Activated T-helper 1 cell treated with anti-CD3 and anti-CD28 coated beads, Interleukin-2, amount 50 U/mL, for 16 hours (primary cell): ENCODE measurements around the gene ST3GAL3.

ENCODE experiments used
- DNase-seq, 2 donors: peaks; one replicate each; pipeline ENCODE4 v3.0.0-alpha.2; 2020; ENCODE audit warnings: low read depth in 1 of 2, low spot score in 1 of 2

Gene ST3GAL3

GRCh38 chr1:43908858-43909257, 201.5 kb downstream of the ST3GAL3 start:
- DNase-seq = no peak

- no peak for DNase-seq
Measured at GRCh38 chr1:43910343-43910742, 203.0 kb downstream of the ST3GAL3 start.

GRCh38 chr1:43912607-43913006, 205.3 kb downstream of the ST3GAL3 start:
- no peak for DNase-seq

DNA sequence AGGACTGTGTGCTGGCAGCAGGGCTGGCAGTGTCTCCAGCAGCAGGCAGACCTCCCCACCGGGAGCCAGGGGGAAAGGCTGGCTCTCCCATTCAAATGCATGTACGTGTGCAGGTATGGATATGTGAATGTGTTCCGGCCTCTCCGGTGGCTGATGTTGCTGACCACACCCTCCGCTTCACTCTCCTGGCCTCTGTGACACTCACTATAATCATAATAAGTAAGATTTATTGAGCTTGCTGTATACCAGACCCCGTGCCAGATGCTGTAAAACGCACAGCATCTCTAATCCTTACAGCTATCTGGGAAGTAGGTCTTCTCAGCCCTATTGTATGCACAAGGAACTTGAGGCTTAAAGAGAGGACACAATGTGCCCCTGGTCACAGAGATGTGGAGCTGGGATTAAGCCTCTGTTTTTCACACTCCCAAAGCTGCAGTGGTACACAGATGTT, 205.7 kb downstream of the ST3GAL3 start:
- DNase-seq = no peak

DNA sequence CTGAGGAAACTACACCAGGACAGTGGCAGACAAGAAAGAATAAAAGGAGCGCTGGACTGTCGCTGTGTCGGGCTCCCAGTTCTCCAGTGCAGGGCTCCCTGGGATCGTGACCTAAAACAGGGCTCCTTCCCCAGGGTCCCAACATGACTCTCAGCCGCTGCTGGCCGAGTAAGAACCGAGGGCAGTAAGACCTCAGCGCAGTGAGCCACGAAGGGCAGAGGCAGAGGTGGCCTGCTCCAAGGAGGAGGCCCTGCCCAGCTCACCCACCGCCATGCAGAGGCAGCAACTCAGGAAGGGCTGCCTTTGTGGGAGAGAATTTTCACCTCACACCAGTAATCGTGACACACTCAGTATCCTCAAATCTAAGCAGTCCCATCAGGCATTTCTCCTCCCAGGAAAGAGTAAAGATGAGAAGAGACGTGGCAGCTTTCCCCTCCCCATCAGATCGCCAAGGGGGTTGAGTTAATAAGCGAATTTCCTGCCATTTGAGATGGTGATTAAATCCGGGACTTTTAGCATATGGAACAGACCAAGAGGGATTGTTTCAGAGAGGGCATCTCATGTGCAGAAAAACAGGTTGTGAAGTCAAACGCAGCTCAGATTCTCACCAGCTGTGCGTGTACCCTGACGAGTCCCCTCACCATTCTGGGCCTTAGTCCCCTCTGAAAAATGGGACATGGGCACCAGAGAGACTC, 206.5 kb downstream of the ST3GAL3 start:
- DNase-seq = no peak

DNA sequence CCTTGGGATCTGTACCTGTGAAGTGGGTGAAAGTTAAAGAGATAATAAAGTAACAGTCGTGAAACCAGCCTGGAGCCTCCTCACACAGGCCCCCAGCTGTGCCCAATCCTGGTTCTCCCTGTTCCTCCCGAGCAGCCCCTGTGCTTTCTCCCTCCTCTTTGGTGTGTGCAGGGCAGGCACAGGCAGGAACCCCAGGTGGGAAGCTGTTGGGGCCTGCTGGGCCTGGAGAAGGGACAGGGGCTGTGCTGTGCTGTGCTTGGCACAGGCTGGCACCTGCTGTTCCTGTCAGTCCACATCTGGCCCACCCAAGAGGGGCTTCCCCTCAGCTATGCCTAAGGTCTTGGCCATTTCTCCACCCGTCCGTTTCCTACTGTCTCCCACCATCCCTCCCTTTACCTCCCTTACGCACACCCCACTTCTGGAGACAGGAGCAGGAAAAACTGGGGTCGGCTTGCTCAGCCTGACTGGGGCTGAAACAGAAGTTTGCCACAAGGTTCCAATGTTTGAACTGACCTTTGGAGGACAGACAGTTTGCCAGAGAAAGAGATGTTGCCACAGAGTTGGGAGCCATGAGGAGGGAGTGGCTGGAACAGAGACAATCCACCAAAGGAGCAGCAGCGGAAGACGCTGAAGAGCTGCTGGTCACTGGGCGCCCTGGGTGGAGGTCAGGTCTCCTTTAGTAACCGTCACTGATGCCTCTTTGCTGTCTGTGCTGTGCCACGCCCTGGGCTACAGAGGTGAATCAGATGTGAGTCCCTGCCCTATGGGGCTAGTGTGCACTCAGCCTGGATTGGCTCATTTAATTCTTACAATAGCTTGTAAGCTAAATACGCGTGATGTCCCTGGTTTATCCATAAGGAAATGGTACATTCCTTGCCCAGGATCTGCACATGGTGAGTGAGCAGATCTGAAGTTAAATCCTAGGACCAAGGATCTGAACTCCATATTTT, 207.5 kb downstream of the ST3GAL3 start:
- no peak for DNase-seq

GRCh38 chr1:43919906-43920305, 212.6 kb downstream of the ST3GAL3 start:
- DNase-seq = no peak

GRCh38 chr1:43921022-43921421, 213.7 kb downstream of the ST3GAL3 start:
- no peak for DNase-seq

- no peak for DNase-seq
Measured at GRCh38 chr1:43924516-43924915, 217.2 kb downstream of the ST3GAL3 start.

GRCh38 chr1:43925846-43926245, 218.5 kb downstream of the ST3GAL3 start:
- DNase-seq = no peak

DNA sequence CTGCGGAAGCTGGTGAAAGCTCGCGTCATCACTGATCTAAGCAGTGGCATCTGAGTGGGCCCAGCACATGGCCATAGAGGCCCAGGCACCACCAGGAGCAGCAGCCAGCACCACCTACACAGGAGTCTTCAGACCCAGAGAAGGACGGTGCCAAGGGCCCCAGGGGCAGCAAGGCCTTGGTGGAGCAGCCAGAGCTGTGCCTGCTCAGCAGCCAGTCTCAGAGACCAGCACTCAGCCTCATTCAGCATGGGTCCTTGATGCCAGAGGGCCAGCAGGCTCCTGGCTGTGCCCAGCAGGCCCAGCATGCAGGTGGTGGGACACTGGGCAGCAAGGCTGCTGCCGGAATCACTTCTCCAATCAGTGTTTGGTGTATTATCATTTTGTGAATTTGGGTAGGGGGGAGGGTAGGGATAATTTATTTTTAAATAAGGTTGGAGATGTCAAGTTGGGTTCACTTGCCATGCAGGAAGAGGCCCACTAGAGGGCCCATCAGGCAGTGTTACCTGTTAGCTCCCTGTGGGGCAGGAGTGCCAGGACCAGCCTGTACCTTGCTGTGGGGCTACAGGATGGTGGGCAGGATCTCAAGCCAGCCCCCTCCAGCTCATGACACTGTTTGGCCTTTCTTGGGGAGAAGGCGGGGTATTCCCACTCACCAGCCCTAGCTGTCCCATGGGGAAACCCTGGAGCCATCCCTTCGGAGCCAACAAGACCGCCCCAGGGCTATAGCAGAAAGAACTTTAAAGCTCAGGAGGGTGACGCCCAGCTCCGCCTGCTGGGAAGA, 223.0 kb downstream of the ST3GAL3 start:
- DNase-seq = no peak

- no peak for DNase-seq
Measured at GRCh38 chr1:43930949-43931275, 223.6 kb downstream of the ST3GAL3 start.

DNA sequence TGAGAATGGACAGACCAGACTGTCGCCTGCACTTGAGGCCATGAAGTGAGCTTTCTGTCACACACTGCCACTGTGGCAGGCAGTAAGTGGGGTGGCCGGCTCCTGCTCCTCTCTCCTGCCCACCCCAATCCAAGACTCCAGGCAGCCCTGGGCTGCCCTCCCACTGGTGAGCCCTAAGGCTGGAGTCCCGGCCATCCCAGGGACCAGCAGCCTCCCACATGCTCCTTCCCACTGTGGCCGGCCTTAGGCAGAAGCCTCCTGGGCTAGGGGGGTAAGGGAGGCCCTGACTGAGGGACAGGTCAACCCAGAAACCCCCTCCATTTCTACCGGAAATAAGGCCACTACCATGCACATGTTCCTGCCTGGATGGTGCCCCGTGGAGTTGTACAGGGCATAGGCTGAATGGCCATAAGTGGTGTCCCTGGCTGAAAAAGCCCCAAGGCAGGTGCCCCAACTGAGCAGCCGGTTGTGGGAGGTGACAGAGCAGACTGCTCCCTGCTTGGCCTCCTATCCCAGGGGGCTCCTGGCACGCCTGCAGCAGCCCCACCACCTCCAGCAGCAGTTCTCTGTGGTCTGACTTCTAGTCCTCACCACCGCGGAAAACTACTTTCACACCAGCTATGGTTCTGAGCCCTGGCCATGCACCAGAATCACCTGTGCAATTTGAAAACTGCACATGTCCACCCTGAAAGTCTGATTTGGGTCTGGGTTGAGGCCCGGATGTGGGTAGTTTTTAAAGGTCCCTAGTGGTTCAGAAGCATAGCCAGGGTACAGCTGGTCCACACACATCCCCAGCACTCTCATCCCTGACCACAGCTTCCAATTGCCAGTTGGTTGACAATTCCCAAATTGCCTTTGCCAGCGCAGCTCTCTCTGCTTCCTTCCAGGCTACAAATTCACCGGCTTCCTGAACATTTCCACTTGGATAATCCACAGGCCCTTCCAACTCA, 224.7 kb downstream of the ST3GAL3 start:
- DNase-seq = no peak

DNA sequence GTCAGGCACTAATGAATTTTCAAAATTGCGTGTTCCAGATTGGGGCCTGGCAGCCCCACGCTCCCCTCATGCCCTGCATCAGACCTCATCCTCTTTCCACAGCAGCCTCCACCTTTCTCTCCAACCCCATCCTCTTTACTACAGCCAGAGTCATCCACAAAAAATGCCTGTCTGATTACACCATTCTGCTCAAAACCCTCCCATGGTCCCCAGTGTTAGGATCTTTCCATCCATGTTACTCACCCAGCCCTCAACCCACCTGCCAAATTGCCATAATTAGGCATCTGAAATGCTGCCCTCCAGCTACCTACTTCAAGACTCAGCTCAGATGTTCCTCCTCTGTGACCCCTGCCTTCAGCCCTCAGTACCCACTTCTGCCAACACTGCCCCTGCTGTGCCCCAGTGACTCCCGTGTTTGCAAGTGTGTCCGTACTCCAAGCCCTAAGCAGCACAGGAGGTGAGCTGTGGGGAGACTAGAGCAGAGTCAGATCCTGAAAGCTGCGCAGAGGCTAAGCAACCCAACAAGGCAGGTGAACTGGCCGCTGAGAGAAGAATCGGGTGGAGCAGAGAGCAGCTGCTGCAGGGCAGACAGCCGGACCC, 225.6 kb downstream of the ST3GAL3 start:
- no peak for DNase-seq

GRCh38 chr1:43933386-43934100, 226.2 kb downstream of the ST3GAL3 start, which contains the start of gene ARTN:
Gene ARTN (plus strand): TSS chr1:43933801. CDS start chr1:43935657, 1,856 bp downstream.
- no peak for DNase-seq

- peak in 1 of 2 donors; percentile 12 for DNase-seq
Measured at GRCh38 chr1:43934101-43934985, 227.0 kb downstream of the ST3GAL3 start.

- no peak for DNase-seq
Measured at GRCh38 chr1:43934986-43935324, 227.6 kb downstream of the ST3GAL3 start.

DNA sequence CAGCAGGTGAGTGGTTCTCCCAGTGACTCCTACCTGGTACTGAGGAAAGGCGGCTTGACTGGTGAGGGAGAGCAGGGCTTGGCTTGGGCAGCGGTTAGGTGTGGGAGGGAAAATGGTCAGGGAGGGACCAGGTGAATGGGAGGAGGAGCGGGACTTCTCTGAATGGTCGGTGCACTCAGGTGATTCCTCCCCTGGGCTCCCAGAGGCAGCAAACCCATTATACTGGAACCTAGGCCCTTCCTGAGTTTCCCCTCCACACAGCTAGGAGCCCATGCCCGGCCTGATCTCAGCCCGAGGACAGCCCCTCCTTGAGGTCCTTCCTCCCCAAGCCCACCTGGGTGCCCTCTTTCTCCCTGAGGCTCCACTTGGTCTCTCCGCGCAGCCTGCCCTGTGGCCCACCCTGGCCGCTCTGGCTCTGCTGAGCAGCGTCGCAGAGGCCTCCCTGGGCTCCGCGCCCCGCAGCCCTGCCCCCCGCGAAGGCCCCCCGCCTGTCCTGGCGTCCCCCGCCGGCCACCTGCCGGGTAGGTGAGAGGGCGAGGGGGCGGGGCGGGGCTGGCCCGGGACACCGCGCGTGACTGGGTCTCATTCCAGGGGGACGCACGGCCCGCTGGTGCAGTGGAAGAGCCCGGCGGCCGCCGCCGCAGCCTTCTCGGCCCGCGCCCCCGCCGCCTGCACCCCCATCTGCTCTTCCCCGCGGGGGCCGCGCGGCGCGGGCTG, 228.5 kb downstream of the ST3GAL3 start:
- no peak for DNase-seq
